GM12878 (cell line): ENCODE measurements around the gene IRF9. TPM values are rescaled to one million over a fixed set of nuclear protein-coding genes. Genes with fewer than 3 reads are reported as not detected.

Experiments
- ATAC-seq: fragments of 200-7000 bp; cut with Tn5 transposase; 3 replicates; pipeline ENCODE4 v1.9.1; 2020; ENCODE audit warnings: mild to moderate bottlenecking, moderate library complexity
- BruUV-seq: library from RNA; stranded (reverse); fragments of 400-500 nt; replicated peaks from 2 replicates; lab custom pipeline; 2021; lab: Mats Ljungman, UMichigan
- CTCF ChIA-PET: fragments of 300-600 bp; sonication (Branson Sonifier 250); formaldehyde crosslinking; extraction: SDS; loops from one replicate; lab custom pipeline; 2021; ENCODE audit warnings: inconsistent platforms; lab: Yijun Ruan, JAX
- POLR2A ChIA-PET: fragments of 350-600 bp; formaldehyde crosslinking; extraction: SDS; loops from one replicate; lab custom pipeline; 2021; ENCODE audit warnings: inconsistent platforms; lab: Charles Lee
- RAD21 ChIA-PET: fragments of 300-600 bp; sonication (Branson Sonifier 250); formaldehyde crosslinking; loops from one replicate; lab custom pipeline; 2023; ENCODE audit warnings: antibody characterized with exemption; ENCODE audit not compliant: unreplicated experiment; lab: Charles Lee
- SMC1A ChIA-PET: fragments of 300-600 bp; sonication (Branson Sonifier 250); formaldehyde crosslinking; loops from one replicate; lab custom pipeline; 2023; ENCODE audit not compliant: unreplicated experiment, uncharacterized antibody; lab: Charles Lee
- DNase-seq: peaks from one replicate; pipeline ENCODE4 v3.0.0-alpha.2; 2011; ENCODE audit warnings: low read depth, low spot score
- FAIRE-seq: peaks from 3 replicates; lab custom pipeline; 2011; peaks lifted over from hg19 to GRCh38; lab: Jason Lieb, UNC
- H2AFZ ChIP-seq: 2 replicates; pipeline ENCODE4 v1.6.0; 2011; ENCODE audit warnings: low read depth, low read length, control low read depth; ENCODE audit not compliant: control insufficient read depth
- H3K27ac ChIP-seq: 2 replicates; pipeline ENCODE4 v1.5.1; 2011; ENCODE audit warnings: control low read depth; ENCODE audit not compliant: control insufficient read depth, insufficient read depth
- H3K27me3 ChIP-seq, 2 experiments: replicated peaks in 1 of 2; 2 replicates each; pipeline versions ENCODE4 v1.6.0 to v1.6.1; 2011; ENCODE audit warnings: low read length in 1 of 2; ENCODE audit not compliant: control insufficient read depth in 2 of 2, insufficient read depth in 2 of 2
- H3K36me3 ChIP-seq, 2 experiments: 2 replicates each; pipeline ENCODE4 v1.5.1; 2011; ENCODE audit warnings: low read length in 1 of 2; ENCODE audit not compliant: control insufficient read depth in 2 of 2, insufficient read depth in 2 of 2
- H3K4me1 ChIP-seq: 2 replicates; pipeline ENCODE4 v1.6.1; 2011; ENCODE audit warnings: mild to moderate bottlenecking, low read length, moderate library complexity, mixed read lengths; ENCODE audit not compliant: control insufficient read depth, insufficient read depth
- H3K4me2 ChIP-seq: 2 replicates; pipeline ENCODE4 v1.6.0; 2011; ENCODE audit warnings: control low read depth; ENCODE audit not compliant: control insufficient read depth, insufficient read depth
- H3K4me3 ChIP-seq: fragments of 200-600 bp; sonication (generic); 2 replicates; pipeline ENCODE4 v1.5.1; 2016
- H3K79me2 ChIP-seq: 2 replicates; pipeline ENCODE4 v1.6.0; 2011; ENCODE audit warnings: low read length; ENCODE audit not compliant: control insufficient read depth, insufficient read depth
- H3K9ac ChIP-seq: 2 replicates; pipeline ENCODE4 v1.8.0; 2011; ENCODE audit warnings: low read length, control low read depth, mixed read lengths; ENCODE audit not compliant: control insufficient read depth, insufficient read depth
- H3K9me3 ChIP-seq: replicated peaks from 3 replicates; pipeline ENCODE4 v1.5.1; 2011; ENCODE audit warnings: mild to moderate bottlenecking, low read length; ENCODE audit not compliant: control insufficient read depth, insufficient read depth
- H4K20me1 ChIP-seq: 2 replicates; pipeline ENCODE4 v1.6.0; 2011; ENCODE audit not compliant: control insufficient read depth, insufficient read depth
- CEBPB ChIP-seq, 2 experiments: fragments of 150-350 bp in 1 of 2; IDR thresholded peaks; 2 replicates each; pipeline ENCODE4 v1.6.1; 2012 to 2014; ENCODE audit warnings: low read depth in 2 of 2, low read length in 2 of 2, borderline replicate concordance in 1 of 2, inconsistent platforms in 1 of 2
- EED ChIP-seq: sonication (generic); IDR thresholded peaks from 2 replicates; pipeline ENCODE4 v1.6.1; 2016; ENCODE audit warnings: antibody characterized with exemption, low read depth
- EP300 ChIP-seq, 2 experiments: fragments of 150-350 bp in 1 of 2; IDR thresholded peaks; 2 replicates each; pipeline ENCODE4 v1.6.1; 2011 to 2012; ENCODE audit warnings: low read depth in 2 of 2, low read length in 2 of 2, borderline replicate concordance in 1 of 2, improper control_type of control experiment in 1 of 2, inconsistent platforms in 1 of 2; ENCODE audit not compliant: control insufficient read depth in 1 of 2
- HDGF ChIP-seq: fragments of 450-650 bp; IDR thresholded peaks from 2 replicates; pipeline ENCODE4 v1.6.1; 2016; ENCODE audit warnings: antibody characterized with exemption
- IKZF2 ChIP-seq, 2 experiments: fragments of 450-650 bp; IDR thresholded peaks; 2 replicates each; pipeline ENCODE4 v1.6.1; 2017; ENCODE audit warnings: mild to moderate bottlenecking in 2 of 2, moderate library complexity in 2 of 2
- MEF2B ChIP-seq: fragments of 450-650 bp; IDR thresholded peaks from 2 replicates; pipeline ENCODE4 v1.6.1; 2018; ENCODE audit warnings: mild to moderate bottlenecking, moderate library complexity; ENCODE audit not compliant: partially characterized antibody, poor library complexity, severe bottlenecking
- RBBP5 ChIP-seq: fragments of 200-600 bp; sonication (generic); conservative IDR thresholded peaks from 2 replicates; pipeline ENCODE4 v1.6.1; 2016
- SREBF1 ChIP-seq: IDR thresholded peaks from 2 replicates; pipeline ENCODE4 v1.6.1; 2012; ENCODE audit warnings: mild to moderate bottlenecking, low read length
- WGBS: methylation state at CpG from one replicate; pipeline ENCODE4 v1.1.6; 2016; ENCODE audit warnings: low lambda C conversion rate; ENCODE audit not compliant: insufficient replicate concordance, insufficient coverage; ENCODE audit errors: missing lambda C conversion rate; 5-methylcytosine and 5-hydroxymethylcytosine counted together
- in situ Hi-C: fragments of 300-500 bp; cut with MboI; formaldehyde crosslinking; loops from 9 replicates; pipeline ENCODE4 v1.14.3; 2018; ENCODE audit warnings: mixed read lengths
- intact Hi-C: fragments of 100-400 bp; cut with micrococcal nuclease; formaldehyde crosslinking; loops from one replicate; pipeline ENCODE4 v1.14.2; 2022; ENCODE audit not compliant: unreplicated experiment
- polyA plus RNA-seq, 11 experiments: library from polyadenylated mRNA; depleted of rRNA in 4 of 11; unstranded in 6 of 11; stranded (reverse) in 5 of 11; fragments of >200 nt; fragmentation: Nextera tagmentation in 4 of 11; fragmentation: Illumina TruSeq in 1 of 11; extraction: Ambion mirVana in 4 of 11; extraction: Trizol in 1 of 11; gene quantifications; 1 replicate in 1 of 11; 2 replicates in 10 of 11; pipeline versions ENCODE4 v1.2.1 to v1.2.3, GENCODE V29; 2011 to 2016; ENCODE audit warnings: inconsistent platforms in 2 of 11, missing spikeins in 2 of 11, low read depth in 1 of 11
- total RNA-seq, 4 experiments: library from RNA; depleted of rRNA in 3 of 4; stranded (reverse); fragments of >200 nt in 3 of 4; fragmentation: Illumina TruSeq in 1 of 4; extraction: Trizol in 1 of 4; gene quantifications; 2 replicates each; pipeline versions ENCODE4 v1.2.1 to v1.2.3, GENCODE V29; 2013 to 2021
- TF ChIP-seq, protein P1 (sequence below): fragments of 450-650 bp; IDR thresholded peaks from 2 replicates; pipeline ENCODE4 v1.6.1; 2017; ENCODE audit warnings: borderline replicate concordance
- TF ChIP-seq, protein P2 (sequence below): fragments of 450-650 bp; formaldehyde crosslinking; IDR thresholded peaks from 2 replicates; pipeline ENCODE4 v1.4.0; 2020; ENCODE audit warnings: mild to moderate bottlenecking, moderate library complexity
- TF ChIP-seq, protein P3 (sequence below): IDR thresholded peaks from 2 replicates; pipeline ENCODE4 v1.6.1; 2011; ENCODE audit warnings: borderline replicate concordance, low read depth, mild to moderate bottlenecking, moderate library complexity, low read length; ENCODE audit not compliant: insufficient read depth, poor library complexity, severe bottlenecking
- TF ChIP-seq, protein P4 (sequence below): IDR thresholded peaks from 2 replicates; pipeline ENCODE4 v1.6.1; 2012; ENCODE audit warnings: low read depth, low read length, improper control_type of control experiment

The IRF9 gene
- total and polyA plus RNA-seq, 10 of the 15 experiments (the other 5 are each of a cell fraction or from before 2014, with no cell fraction given) = 47.6 to 234 (median 148) TPM

DNA sequence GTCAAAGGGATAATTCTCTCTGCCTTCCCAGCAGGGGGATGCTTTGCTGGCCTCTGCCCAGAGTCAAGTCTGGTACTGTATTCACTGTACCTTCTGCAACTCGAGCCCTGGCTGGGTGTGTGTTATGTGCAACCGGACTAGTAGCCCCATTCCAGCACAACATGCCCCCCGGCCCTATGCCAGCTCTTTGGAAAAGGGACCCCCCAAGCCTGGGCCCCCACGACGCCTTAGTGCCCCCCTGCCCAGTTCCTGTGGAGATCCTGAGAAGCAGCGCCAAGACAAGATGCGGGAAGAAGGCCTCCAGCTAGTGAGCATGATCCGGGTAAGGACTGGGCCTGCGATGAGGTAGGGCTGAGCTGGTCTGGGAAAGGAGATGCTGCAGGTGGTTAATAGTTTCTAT is 10.5 kb upstream of the IRF9 start:
- CTCF ChIA-PET = interaction anchor here (1.1 to 8.2 kb wide), 3 partner anchors 10 to 42 kb away, joined by 3 to 63 read pairs (median 6); partner anchors contain the start of gene IRF9
- no peaks in the 10 kb centered on the region for H4K20me1 ChIP-seq
- ATAC-seq = no peak

More for the DNA sequence above, 10.5 kb upstream of the IRF9 start:
- no peak overlapping the region for H2AFZ ChIP-seq
- DNase-seq (no peak), FAIRE-seq (no peak)
- H3K4me3 ChIP-seq = no peak overlapping the region
- no peak overlapping the region for H3K4me2 ChIP-seq
- RAD21 ChIA-PET = interaction anchor here (1.4 kb wide), 1 partner anchor 11 kb away, joined by 3 read pairs; the partner anchor contains the start of gene IRF9
- H3K9me3 ChIP-seq = no peaks in the 10 kb centered on the region; the same call in 2 of the 3 replicates
- H3K9ac ChIP-seq = no peak overlapping the region
- SMC1A ChIA-PET = interaction anchor here (2.4 to 3.6 kb wide), 2 partner anchors 11 to 35 kb away, joined by 7 to 22 read pairs; partner anchors contain the start of genes DCAF11, IRF9 and NRL
- no peaks in the 10 kb centered on the region for H3K4me1 ChIP-seq
- H3K36me3 ChIP-seq = peaks cover 24 to 28% of the 10 kb centered on the region in 2 experiments
- POLR2A ChIA-PET = interaction anchor here (0.5 to 5.8 kb wide), 8 partner anchors 9 to 72 kb away, joined by 3 to 84 read pairs (median 3); partner anchors contain the start of genes DCAF11, EMC9, IRF9 and NRL
- H3K27ac ChIP-seq = no peak overlapping the region
- 83% methylated on average over 9 of the region's 9 CpGs for WGBS
- no TSS peak for BruUV-seq
- intact Hi-C loops = no loop called here
- in situ Hi-C loops = no loop called here
- no peak for TF ChIP-seq CEBPB (IDR thresholded peaks at IDR 0.05; ENCODE audit: borderline replicate concordance in 1 of 2, low read depth in 2 of 2, low read length in 2 of 2)
- TF ChIP-seq EED = no peak
- TF ChIP-seq, protein P1, sequence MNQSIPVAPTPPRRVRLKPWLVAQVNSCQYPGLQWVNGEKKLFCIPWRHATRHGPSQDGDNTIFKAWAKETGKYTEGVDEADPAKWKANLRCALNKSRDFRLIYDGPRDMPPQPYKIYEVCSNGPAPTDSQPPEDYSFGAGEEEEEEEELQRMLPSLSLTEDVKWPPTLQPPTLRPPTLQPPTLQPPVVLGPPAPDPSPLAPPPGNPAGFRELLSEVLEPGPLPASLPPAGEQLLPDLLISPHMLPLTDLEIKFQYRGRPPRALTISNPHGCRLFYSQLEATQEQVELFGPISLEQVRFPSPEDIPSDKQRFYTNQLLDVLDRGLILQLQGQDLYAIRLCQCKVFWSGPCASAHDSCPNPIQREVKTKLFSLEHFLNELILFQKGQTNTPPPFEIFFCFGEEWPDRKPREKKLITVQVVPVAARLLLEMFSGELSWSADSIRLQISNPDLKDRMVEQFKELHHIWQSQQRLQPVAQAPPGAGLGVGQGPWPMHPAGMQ = no peak
- no peak for TF ChIP-seq RBBP5
- TF ChIP-seq EP300 (IDR thresholded peaks at IDR 0.05; ENCODE audit: borderline replicate concordance in 1 of 2, control insufficient read depth in 1 of 2, low read depth in 2 of 2, low read length in 2 of 2) = no peak
- TF ChIP-seq MEF2B = no peak
- TF ChIP-seq, protein P2, sequence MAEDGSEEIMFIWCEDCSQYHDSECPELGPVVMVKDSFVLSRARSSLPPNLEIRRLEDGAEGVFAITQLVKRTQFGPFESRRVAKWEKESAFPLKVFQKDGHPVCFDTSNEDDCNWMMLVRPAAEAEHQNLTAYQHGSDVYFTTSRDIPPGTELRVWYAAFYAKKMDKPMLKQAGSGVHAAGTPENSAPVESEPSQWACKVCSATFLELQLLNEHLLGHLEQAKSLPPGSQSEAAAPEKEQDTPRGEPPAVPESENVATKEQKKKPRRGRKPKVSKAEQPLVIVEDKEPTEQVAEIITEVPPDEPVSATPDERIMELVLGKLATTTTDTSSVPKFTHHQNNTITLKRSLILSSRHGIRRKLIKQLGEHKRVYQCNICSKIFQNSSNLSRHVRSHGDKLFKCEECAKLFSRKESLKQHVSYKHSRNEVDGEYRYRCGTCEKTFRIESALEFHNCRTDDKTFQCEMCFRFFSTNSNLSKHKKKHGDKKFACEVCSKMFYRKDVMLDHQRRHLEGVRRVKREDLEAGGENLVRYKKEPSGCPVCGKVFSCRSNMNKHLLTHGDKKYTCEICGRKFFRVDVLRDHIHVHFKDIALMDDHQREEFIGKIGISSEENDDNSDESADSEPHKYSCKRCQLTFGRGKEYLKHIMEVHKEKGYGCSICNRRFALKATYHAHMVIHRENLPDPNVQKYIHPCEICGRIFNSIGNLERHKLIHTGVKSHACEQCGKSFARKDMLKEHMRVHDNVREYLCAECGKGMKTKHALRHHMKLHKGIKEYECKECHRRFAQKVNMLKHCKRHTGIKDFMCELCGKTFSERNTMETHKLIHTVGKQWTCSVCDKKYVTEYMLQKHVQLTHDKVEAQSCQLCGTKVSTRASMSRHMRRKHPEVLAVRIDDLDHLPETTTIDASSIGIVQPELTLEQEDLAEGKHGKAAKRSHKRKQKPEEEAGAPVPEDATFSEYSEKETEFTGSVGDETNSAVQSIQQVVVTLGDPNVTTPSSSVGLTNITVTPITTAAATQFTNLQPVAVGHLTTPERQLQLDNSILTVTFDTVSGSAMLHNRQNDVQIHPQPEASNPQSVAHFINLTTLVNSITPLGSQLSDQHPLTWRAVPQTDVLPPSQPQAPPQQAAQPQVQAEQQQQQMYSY (CRISPR knock-in tag) = no peak
- TF ChIP-seq, protein P3, sequence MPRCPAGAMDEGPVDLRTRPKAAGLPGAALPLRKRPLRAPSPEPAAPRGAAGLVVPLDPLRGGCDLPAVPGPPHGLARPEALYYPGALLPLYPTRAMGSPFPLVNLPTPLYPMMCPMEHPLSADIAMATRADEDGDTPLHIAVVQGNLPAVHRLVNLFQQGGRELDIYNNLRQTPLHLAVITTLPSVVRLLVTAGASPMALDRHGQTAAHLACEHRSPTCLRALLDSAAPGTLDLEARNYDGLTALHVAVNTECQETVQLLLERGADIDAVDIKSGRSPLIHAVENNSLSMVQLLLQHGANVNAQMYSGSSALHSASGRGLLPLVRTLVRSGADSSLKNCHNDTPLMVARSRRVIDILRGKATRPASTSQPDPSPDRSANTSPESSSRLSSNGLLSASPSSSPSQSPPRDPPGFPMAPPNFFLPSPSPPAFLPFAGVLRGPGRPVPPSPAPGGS = no peak
- TF ChIP-seq, protein P4, sequence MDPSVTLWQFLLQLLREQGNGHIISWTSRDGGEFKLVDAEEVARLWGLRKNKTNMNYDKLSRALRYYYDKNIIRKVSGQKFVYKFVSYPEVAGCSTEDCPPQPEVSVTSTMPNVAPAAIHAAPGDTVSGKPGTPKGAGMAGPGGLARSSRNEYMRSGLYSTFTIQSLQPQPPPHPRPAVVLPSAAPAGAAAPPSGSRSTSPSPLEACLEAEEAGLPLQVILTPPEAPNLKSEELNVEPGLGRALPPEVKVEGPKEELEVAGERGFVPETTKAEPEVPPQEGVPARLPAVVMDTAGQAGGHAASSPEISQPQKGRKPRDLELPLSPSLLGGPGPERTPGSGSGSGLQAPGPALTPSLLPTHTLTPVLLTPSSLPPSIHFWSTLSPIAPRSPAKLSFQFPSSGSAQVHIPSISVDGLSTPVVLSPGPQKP = no peak
- no peak for TF ChIP-seq HDGF
- TF ChIP-seq SREBF1 = no peak
- no peak for TF ChIP-seq IKZF2 (IDR thresholded peaks at IDR 0.05)
- TF ChIP-seq, all 136 proteins: peak for 0
- H3K27me3 ChIP-seq = no peaks in the 10 kb centered on the region
- peaks cover 38% of the 10 kb centered on the region for H3K79me2 ChIP-seq
